ENCODE data around the gene NEUROD1.

Gene NEUROD1

DNA sequence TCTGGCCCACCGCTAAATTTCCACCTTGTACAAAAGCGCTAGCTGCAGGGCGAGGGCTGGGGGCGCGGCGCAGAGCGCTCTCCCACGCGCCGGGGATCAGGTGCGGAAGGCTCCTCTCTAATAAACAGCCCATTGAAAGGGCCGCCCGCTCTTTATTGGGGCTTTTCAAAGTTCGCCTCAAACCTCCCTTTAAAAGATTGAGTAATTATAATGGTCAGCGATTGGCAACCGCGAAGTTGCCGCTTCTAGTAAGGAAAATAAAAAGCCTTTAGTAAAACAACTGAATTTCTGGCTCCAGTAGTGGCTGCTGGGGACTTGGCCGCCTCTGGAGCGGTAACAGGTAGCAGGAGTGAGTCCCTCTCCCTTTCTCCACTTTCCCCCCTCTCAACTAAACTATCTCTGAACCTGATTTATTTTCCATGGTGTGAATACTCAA, 755 bp downstream of the NEUROD1 start:
- no peak for DNase-seq

GRCh38 chr2:181678861-181679543, 1.3 kb downstream of the NEUROD1 start:
- no peak for DNase-seq

GRCh38 chr2:181677912-181678586, 2.3 kb downstream of the NEUROD1 start:
- DNase-seq: no peak

DNA sequence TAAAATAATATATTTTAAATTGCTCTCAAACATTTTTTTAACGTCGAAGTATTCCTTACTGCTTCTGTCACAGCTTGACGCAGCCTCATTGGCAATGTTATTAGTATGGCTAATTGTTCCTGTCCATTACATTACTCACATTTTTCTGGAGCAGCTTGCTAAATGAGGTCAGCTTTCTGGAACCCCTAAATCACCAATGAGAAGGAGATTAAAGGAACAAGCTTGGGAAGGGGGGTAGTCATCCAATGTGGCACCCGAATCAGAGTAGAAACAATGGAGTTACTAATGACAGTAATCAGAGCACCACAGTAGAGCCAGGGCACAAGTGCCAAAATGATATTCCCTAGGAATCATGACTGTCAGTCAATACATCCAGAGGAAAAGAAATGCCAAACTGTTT, 5.1 kb downstream of the NEUROD1 start:
- DNase-seq: no peak

GRCh38 chr2:181674461-181674860, 5.9 kb downstream of the NEUROD1 start:
- DNase-seq: no peak

DNA sequence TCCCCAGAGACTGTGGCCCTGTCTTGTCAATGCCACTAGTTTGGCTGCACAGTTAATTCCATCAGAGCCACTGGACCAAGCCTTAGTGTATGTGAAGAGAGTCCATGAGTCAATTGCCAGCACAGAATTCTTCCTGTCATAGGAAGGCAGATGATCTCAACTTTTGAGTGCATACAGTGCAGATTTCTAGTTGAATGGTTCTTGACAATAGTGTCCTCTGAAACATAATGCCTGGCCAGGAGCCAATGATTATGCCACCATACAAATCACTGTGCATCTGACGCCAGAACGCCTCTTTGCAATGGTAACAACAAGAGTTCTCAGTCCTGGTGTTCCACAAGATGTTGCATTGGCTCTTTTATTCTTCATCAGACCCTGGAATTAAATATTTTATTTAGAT, 7.1 kb downstream of the NEUROD1 start:
- no peak for DNase-seq

DNA sequence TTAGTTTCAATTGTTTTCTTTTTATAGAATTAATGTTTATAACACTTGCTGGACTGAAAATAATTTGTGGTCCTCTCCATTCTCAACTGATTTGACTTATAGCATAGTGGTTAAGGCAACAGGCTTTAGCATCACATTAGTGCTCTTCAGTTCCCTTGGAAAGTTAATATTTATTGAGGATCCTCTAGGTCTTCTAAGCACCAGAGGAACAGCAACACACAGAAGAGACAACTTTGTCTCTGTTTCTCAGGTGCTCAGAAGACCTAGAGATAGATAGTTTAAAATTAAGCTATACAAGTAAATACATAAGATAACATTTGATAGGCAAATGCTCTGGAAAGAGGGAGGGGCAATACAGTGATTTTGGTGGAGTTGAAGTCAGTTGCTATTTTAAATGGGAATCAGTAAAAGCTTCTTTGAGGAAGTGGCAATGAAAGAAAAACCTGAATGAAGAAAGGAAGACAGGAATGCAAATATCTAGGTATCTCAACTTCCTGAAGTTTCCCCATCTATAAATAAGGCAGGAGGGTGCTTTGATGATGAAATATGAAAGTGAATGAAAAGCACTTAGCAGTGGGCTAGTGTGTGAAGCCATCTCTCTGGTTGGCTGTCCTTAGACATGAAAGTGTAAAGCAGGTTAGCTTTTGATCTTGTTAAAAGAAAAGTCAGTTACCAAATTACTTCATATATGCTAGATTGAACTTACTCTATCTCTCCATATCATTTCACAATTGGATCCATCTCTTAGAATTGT, 7.9 kb downstream of the NEUROD1 start:
- DNase-seq: no peak

GRCh38 chr2:181670632-181671031, 9.7 kb downstream of the NEUROD1 start:
- no peak for DNase-seq

GRCh38 chr2:181667234-181667633, 13.1 kb downstream of the NEUROD1 start:
- DNase-seq: no peak

GRCh38 chr2:181662287-181662686, 18.0 kb downstream of the NEUROD1 start:
- no peak for DNase-seq

- no peak for DNase-seq
Observed at GRCh38 chr2:181660181-181660580, 20.1 kb downstream of the NEUROD1 start.

GRCh38 chr2:181658444-181658843, 21.9 kb downstream of the NEUROD1 start:
- DNase-seq: no peak

GRCh38 chr2:181657379-181657778, 22.9 kb downstream of the NEUROD1 start:
- DNase-seq: no peak

DNA sequence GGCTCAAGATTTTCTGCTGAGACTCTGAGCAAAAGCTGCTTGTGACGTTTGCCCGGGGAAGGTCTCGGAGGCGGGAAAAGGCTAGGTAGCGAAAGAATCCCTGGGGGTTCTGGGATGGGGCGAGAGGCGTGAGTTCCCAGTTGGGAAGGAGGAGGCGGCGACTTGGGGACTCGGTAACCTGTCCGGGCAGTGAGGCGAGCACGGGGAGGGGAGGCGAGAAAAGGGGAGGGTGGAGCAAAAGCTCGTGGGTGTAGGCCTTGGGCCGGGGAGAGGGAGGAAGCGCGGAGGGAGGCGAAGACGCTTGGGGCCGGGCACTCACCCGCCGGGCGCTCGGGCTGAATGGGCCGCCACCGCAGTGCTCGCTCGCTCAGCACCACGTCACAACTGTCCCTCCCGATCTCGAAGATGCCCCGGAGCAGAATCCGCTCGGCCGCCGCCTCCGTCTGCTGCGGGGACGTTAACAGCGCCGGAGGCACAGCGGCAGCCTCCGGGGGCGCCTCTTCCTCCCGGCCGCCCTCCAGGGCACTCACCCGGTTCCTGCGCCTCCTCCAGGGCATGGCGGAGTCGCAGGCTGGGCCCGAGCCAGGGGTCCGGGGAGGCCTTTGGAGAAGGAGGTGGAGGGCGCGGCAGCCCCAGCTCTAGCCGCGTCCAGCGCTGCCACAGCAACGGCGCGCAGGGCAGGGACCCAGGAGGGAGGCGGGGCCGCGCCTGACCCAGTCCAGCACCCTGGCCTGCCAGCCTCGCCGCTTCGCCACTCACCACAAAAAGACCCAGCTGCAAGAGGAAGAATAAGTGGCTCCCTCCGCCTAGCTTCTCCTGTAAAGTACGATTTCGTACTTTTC, 23.6 kb downstream of the NEUROD1 start, which contains the start of gene CERKL:
Gene CERKL, minus strand, starts transcription at position 656 of the 842 bp plus-strand sequence. Its CDS starts 99 bp downstream, at position 557.
- peak; percentile 11 for DNase-seq

DNA sequence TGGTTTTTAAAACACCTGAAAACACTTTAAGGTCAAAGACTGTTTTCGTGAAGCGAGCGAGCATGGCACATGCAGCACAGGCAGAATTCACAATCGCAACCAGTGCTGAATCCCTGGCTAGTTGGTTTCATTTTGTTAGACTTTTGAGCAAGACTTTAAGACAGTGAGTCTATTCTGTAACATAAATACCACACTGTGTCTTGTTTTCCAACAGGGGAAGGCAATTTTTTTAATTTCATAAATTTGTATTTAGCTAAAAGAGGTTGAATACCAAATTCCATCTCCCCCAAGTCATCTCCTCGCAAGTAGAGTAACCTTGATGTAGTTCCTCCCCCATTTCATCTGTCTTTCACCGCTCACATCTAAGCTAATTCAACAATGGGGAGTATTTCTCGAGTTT, 24.8 kb downstream of the NEUROD1 start:
- no peak for DNase-seq

GRCh38 chr2:181649436-181649979, 30.8 kb downstream of the NEUROD1 start:
- DNase-seq: no peak

GRCh38 chr2:181648478-181649155, 31.7 kb downstream of the NEUROD1 start:
- DNase-seq: no peak

DNA sequence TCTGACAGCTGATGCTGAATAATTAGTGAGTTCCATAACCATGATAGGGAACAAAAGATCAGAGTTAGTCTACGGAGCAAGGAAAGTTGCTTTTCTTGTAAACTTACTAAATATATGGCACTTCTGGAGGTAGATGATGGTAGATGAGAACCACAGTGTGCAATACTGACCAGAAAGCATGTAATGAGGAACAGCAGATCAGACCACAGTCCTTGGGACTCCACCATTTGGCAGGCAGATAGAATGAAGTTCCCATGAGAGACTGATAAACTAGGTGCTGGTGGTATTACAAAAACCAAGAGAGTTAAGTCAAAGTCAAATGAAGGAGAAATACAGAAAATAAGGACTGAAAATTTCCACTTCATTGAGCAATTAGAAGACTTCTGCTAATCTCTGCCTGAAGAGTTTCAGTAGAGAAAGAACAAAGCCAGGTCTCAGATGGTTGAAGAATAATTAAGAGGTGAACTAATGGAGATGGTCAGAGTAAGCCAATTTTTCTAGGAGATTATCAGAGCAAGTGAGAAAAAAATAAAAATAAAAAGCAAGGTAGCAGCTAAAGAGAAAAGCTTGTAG, 33.8 kb downstream of the NEUROD1 start:
- no peak for DNase-seq

DNA sequence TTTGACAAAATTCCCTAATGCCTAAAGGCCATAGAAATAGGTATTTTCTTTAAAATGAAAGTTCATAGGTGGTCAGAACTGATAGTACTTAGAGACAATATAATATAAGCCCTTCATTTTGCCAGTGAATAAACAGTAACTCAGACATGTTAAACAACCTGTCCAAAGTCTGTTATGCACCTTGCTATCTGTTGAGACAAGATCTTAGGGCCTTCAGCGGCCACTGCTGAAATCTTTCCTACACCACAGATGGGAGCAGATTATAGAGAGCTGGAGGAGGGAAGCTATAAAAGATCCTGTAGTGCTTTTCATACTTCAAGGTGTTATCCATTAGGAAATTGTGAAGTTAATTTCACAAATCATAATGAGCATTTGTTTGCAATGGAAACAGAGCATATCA, 37.2 kb downstream of the NEUROD1 start:
- DNase-seq: no peak

- peak; percentile 85 for DNase-seq
Observed at GRCh38 chr2:181642086-181642485, 38.2 kb downstream of the NEUROD1 start.

DNA sequence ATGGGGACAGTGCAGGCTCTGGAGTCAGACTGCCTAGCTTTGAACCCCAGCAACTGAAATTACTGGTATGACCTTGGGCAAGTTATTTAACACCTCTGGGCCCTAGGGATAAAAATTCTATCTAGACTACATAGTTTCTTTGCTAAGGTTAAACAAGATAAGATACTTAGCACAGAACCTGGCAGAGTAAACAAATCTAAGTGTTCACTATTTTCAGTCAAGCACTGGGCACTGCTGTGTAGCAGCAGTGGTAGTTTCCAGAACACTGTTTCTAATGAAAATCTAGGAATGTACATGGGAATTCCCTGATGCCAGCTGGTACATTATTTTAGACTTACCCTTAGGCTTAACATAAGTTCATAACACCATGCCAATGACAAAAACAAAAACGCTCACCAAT, 40.6 kb downstream of the NEUROD1 start:
- DNase-seq: no peak
